HG02763 (cell line): ENCODE measurements around the gene LBR.
"Not testable (repeated sequence)": the region's sequence is repeated elsewhere in the genome, so short reads cannot be mapped to it uniquely, and the experiment has no call there.

Experiments
- ATAC-seq: cut with Tn5 transposase; IDR thresholded peaks from one replicate; pipeline ENCODE4 v1.9.1; 2021; ENCODE audit warnings: mild to moderate bottlenecking, moderate library complexity; ENCODE audit not compliant: unreplicated experiment

LBR gene

GRCh38 chr1:225427235-225428067 lies at the start of gene LBR:
LBR (minus strand) TSS chr1:225428038; CDS start chr1:225424075, 3,963 bp downstream.
- peak; percentile 38 for ATAC-seq

GRCh38 chr1:225477296-225477911 lies 49.6 kb upstream of the LBR start:
- ATAC-seq, result no peak

GRCh38 chr1:225476538-225476988 lies 48.7 kb upstream of the LBR start:
- ATAC-seq, result no peak

- ATAC-seq, result no peak
These were observed 48.3 kb upstream of the LBR start for GRCh38 chr1:225476100-225476511.

- peak; percentile 75 for ATAC-seq
These were observed 47.4 kb upstream of the LBR start for GRCh38 chr1:225474986-225475820.

GRCh38 chr1:225474439-225474985 lies 46.7 kb upstream of the LBR start:
- ATAC-seq, result no peak

- not testable (repeated sequence) for ATAC-seq
These were observed 46.0 kb upstream of the LBR start for GRCh38 chr1:225473676-225474438.

- not testable (repeated sequence) for ATAC-seq
These were observed 45.4 kb upstream of the LBR start for GRCh38 chr1:225473266-225473665.

GRCh38 chr1:225471453-225472301 lies 43.8 kb upstream of the LBR start:
- no peak for ATAC-seq

GRCh38 chr1:225471109-225471452 lies 43.2 kb upstream of the LBR start:
- no peak for ATAC-seq

GRCh38 chr1:225470211-225471108 lies 42.6 kb upstream of the LBR start:
- no peak for ATAC-seq

- ATAC-seq, result no peak
These were observed 41.2 kb upstream of the LBR start for GRCh38 chr1:225469051-225469450.

GRCh38 chr1:225468270-225469020 lies 40.6 kb upstream of the LBR start:
- ATAC-seq, result no peak

GRCh38 chr1:225467193-225468020 lies 39.6 kb upstream of the LBR start:
- peak; percentile 96 for ATAC-seq

- ATAC-seq, result no peak
These were observed 39.0 kb upstream of the LBR start for GRCh38 chr1:225466848-225467192.

GRCh38 chr1:225465793-225466517 lies 38.1 kb upstream of the LBR start:
- ATAC-seq, result no peak
